Fibroblast of lung (primary cell): ENCODE data around the gene SLITRK6. TPM values are rescaled to one million over a fixed set of nuclear protein-coding genes. Genes with fewer than 3 reads are reported as not detected.
A peak's percentile ranks its signal among the peaks of the same experiment; 100 is the strongest.

Experiments used
- DNase-seq, 2 donors: peaks; one replicate each; pipeline versions ENCODE4 v3.0.0 to v3.0.0-alpha.2; 2010; ENCODE audit warnings: low read depth in 2 of 2
- H2AFZ ChIP-seq: 2 replicates; pipeline ENCODE4 v1.5.1; 2012; ENCODE audit warnings: low read length, control low read depth, inconsistent platforms
- H3K27ac ChIP-seq: 2 replicates; pipeline ENCODE4 v1.5.1; 2011; ENCODE audit warnings: low read length, control low read depth; ENCODE audit not compliant: insufficient read depth
- H3K27me3 ChIP-seq: 2 replicates; pipeline ENCODE4 v1.5.1; 2011; ENCODE audit warnings: mild to moderate bottlenecking, low read length; ENCODE audit not compliant: control insufficient read depth, insufficient read depth
- H3K36me3 ChIP-seq: 2 replicates; pipeline ENCODE4 v1.5.1; 2011; ENCODE audit warnings: low read length; ENCODE audit not compliant: control insufficient read depth, insufficient read depth
- H3K4me1 ChIP-seq: 2 replicates; pipeline ENCODE4 v1.5.1; 2011; ENCODE audit warnings: low read length; ENCODE audit not compliant: control insufficient read depth, insufficient read depth; ENCODE audit errors: extremely low read depth
- H3K4me2 ChIP-seq: 2 replicates; pipeline ENCODE4 v1.5.1; 2011; ENCODE audit warnings: low read length, control low read depth; ENCODE audit not compliant: insufficient read depth; ENCODE audit errors: extremely low read depth
- H3K4me3 ChIP-seq, 4 experiments: fragments of 200-600 bp in 1 of 4; sonication (generic) in 1 of 4; replicated peaks in 1 of 4; 2 replicates each; pipeline ENCODE4 v1.5.1; 2011 to 2016; ENCODE audit warnings: low read length in 4 of 4, low read depth in 3 of 4, mild to moderate bottlenecking in 3 of 4, control low read depth in 2 of 4, inconsistent platforms in 1 of 4, mixed read lengths in 1 of 4; ENCODE audit not compliant: insufficient read depth in 1 of 4; ENCODE audit errors: control extremely low read depth in 1 of 4
- H3K79me2 ChIP-seq: 2 replicates; pipeline ENCODE4 v1.5.1; 2012; ENCODE audit warnings: mild to moderate bottlenecking, low read length, inconsistent platforms; ENCODE audit not compliant: control insufficient read depth, insufficient read depth
- H3K9ac ChIP-seq: 2 replicates; pipeline ENCODE4 v1.5.1; 2011; ENCODE audit warnings: mild to moderate bottlenecking, low read length, control low read depth; ENCODE audit not compliant: insufficient read depth
- H3K9me3 ChIP-seq: 2 replicates; pipeline ENCODE4 v1.5.1; 2012; ENCODE audit warnings: low read depth, low read length; ENCODE audit not compliant: control insufficient read depth, insufficient read depth
- H4K20me1 ChIP-seq: 2 replicates; pipeline ENCODE4 v1.5.1; 2011; ENCODE audit warnings: low read length; ENCODE audit not compliant: control insufficient read depth, insufficient read depth; ENCODE audit errors: extremely low read depth
- CTCF ChIP-seq, 2 donors: IDR thresholded peaks in 1 of 2; conservative IDR thresholded peaks in 1 of 2; 1 replicate in 1 of 2; 2 replicates in 1 of 2; pipeline ENCODE4 v1.5.1; 2011 to 2012; ENCODE audit warnings: low read length in 2 of 2, control low read depth in 1 of 2, inconsistent platforms in 1 of 2, low read depth in 1 of 2, mild to moderate bottlenecking in 1 of 2
- EZH2 ChIP-seq: IDR thresholded peaks from 2 replicates; pipeline ENCODE4 v1.5.1; 2012; ENCODE audit warnings: low read length, control low read depth, mild to moderate bottlenecking; ENCODE audit errors: missing control alignments
- polyA plus RNA-seq, 2 donors: library from polyadenylated mRNA; depleted of rRNA in 1 of 2; stranded (reverse) in 1 of 2; unstranded in 1 of 2; fragments of >200 nt; gene quantifications; 2 replicates each; pipeline ENCODE4 v1.2.1, GENCODE V29; 2011 to 2012; ENCODE audit warnings: missing spikeins in 1 of 2
- total RNA-seq: library from RNA; depleted of rRNA; stranded (reverse); fragments of >200 nt; gene quantifications from 2 replicates; pipeline ENCODE4 v1.2.1, GENCODE V29; 2014

Gene SLITRK6
- total and polyA plus RNA-seq, 2 donors (not counting 1 experiment from before 2014, with no cell fraction given): 3.3 to 39.5 TPM

- Histone ChIP-seq H3K4me3 (no peak overlapping the region), H3K4me1 (no peaks in the 10 kb centered on the region)
- TF ChIP-seq EZH2: no peak
- no peak for TF ChIP-seq CTCF (conservative IDR thresholded peaks at IDR 0.05 in 1 of 2, IDR thresholded peaks at IDR 0.05 in 1 of 2; ENCODE audit: low read depth in 1 of 2, low read length in 2 of 2)
These were observed 34.7 kb upstream of the SLITRK6 start for GRCh38 chr13:85833921-85834320.

GRCh38 chr13:85828094-85828684 is 29.0 kb upstream of the SLITRK6 start:
- no peaks in the 10 kb centered on the region for H3K36me3 ChIP-seq
- no peaks in the 10 kb centered on the region for H3K9me3 ChIP-seq
- no peaks in the 10 kb centered on the region for H4K20me1 ChIP-seq
- H3K4me1 ChIP-seq: no peaks in the 10 kb centered on the region
- H3K4me3 ChIP-seq: no peak overlapping the region
- H3K27me3 ChIP-seq: no peaks in the 10 kb centered on the region
- no peak overlapping the region for H2AFZ ChIP-seq
- no peak overlapping the region for H3K27ac ChIP-seq
- TF ChIP-seq CTCF (conservative IDR thresholded peaks at IDR 0.05 in 1 of 2, IDR thresholded peaks at IDR 0.05 in 1 of 2; ENCODE audit: low read depth in 1 of 2, low read length in 2 of 2) (peak; percentile 48 to 65), EZH2 (no peak)
- no peak overlapping the region for H3K4me2 ChIP-seq
- no peaks in the 10 kb centered on the region for H3K79me2 ChIP-seq
- no peak overlapping the region for H3K9ac ChIP-seq
- peak; percentile 4 to 52 for DNase-seq

More at GRCh38 chr13:85833921-85834320, 34.7 kb upstream of the SLITRK6 start:
- Histone ChIP-seq H3K36me3 (no peaks in the 10 kb centered on the region), H3K27ac (no peak overlapping the region), H3K4me2 (no peak overlapping the region), H4K20me1 (no peaks in the 10 kb centered on the region), H3K9ac (no peak overlapping the region), H3K9me3 (no peaks in the 10 kb centered on the region), H2AFZ (no peak overlapping the region), H3K79me2 (no peaks in the 10 kb centered on the region), H3K27me3 (no peaks in the 10 kb centered on the region)
- DNase-seq: no peak

GRCh38 chr13:85825454-85825853 is 26.2 kb upstream of the SLITRK6 start:
- no peak overlapping the region for H3K27ac ChIP-seq
- DNase-seq: peak in 1 of 2 donors; percentile 9
- no peak overlapping the region for H3K4me3 ChIP-seq
- no peak overlapping the region for H3K9ac ChIP-seq
- H4K20me1 ChIP-seq: no peaks in the 10 kb centered on the region
- no peak overlapping the region for H2AFZ ChIP-seq
- H3K36me3 ChIP-seq: no peaks in the 10 kb centered on the region
- H3K27me3 ChIP-seq: no peaks in the 10 kb centered on the region
- H3K4me1 ChIP-seq: no peaks in the 10 kb centered on the region
- no peak for TF ChIP-seq EZH2
- no peak for TF ChIP-seq CTCF (conservative IDR thresholded peaks at IDR 0.05 in 1 of 2, IDR thresholded peaks at IDR 0.05 in 1 of 2; ENCODE audit: low read depth in 1 of 2, low read length in 2 of 2)
- no peaks in the 10 kb centered on the region for H3K9me3 ChIP-seq
- H3K79me2 ChIP-seq: no peaks in the 10 kb centered on the region
- H3K4me2 ChIP-seq: no peak overlapping the region
